Left lung (tissue), 10 donors: ENCODE results near the gene DDC. TPM values are rescaled to one million over a fixed set of nuclear protein-coding genes. Genes with fewer than 3 reads are reported as not detected.

Experiments used
- ATAC-seq: fragments of 200-7000 bp; cut with Tn5 transposase; one replicate; pipeline ENCODE4 v1.9.1; 2020; ENCODE audit warnings: moderate library complexity
- DNase-seq, 4 donors: peaks; one replicate each; pipeline ENCODE4 v3.0.0-alpha.2; 2013 to 2020
- H3K27ac ChIP-seq, 2 donors: fragments of 200-600 bp; sonication (generic) in 1 of 2; one replicate each; pipeline versions ENCODE4 v1.5.0 to v1.8.0; 2020 to 2021
- H3K27me3 ChIP-seq, 2 donors: fragments of 200-600 bp; sonication (generic) in 1 of 2; one replicate each; pipeline versions ENCODE4 v1.5.0 to v1.8.0; 2020 to 2021
- H3K36me3 ChIP-seq, 2 donors: fragments of 200-600 bp; sonication (generic) in 1 of 2; one replicate each; pipeline versions ENCODE4 v1.5.0 to v1.8.0; 2020 to 2021
- H3K4me1 ChIP-seq, 2 donors: fragments of 200-600 bp; one replicate each; pipeline ENCODE4 v1.8.0; 2021
- H3K4me3 ChIP-seq, 2 donors: fragments of 200-600 bp; sonication (generic) in 1 of 2; one replicate each; pipeline versions ENCODE4 v1.5.0 to v1.8.0; 2020 to 2021; ENCODE audit warnings: mild to moderate bottlenecking in 1 of 2
- H3K9me3 ChIP-seq, 2 donors: fragments of 200-600 bp; sonication (generic) in 1 of 2; one replicate each; pipeline versions ENCODE4 v1.5.0 to v1.8.0; 2020 to 2021
- CTCF ChIP-seq, 2 donors: fragments of 200-600 bp; sonication (generic) in 1 of 2; IDR thresholded peaks; one replicate each; pipeline versions ENCODE4 v1.5.0 to v1.8.0; 2021; ENCODE audit warnings: antibody characterized with exemption in 2 of 2
- intact Hi-C, 2 donors: fragments of 100-400 bp; cut with DNase I; formaldehyde crosslinking; loops; one replicate each; pipeline versions ENCODE4 v1.11.2 to v1.14.2; 2022
- polyA plus RNA-seq, 6 donors: library from polyadenylated mRNA; unstranded; fragments of 120-200 nt; gene quantifications; one replicate each; pipeline ENCODE4 v1.2.1, GENCODE V29; 2013; ENCODE audit not compliant: insufficient read length in 6 of 6
- total RNA-seq, 2 donors: library from RNA; stranded (reverse); fragmentation: NEBNext Ultra II Directional; extraction: Animal tissue kit (Norgen Biotek cat#: 25700); gene quantifications; one replicate each; pipeline ENCODE4 v1.2.1, GENCODE V29; 2021
- donor health status: DM: no; HTN: yes; CAD: no.
- donor health status: DM: no; HTN: no; CAD: no.

Gene DDC
- total and polyA plus RNA-seq, 8 donors: 0.90 to 17.6 (median 9.2) TPM

- no peaks in the 10 kb centered on the region for H3K4me1 ChIP-seq
- H3K36me3 ChIP-seq: peaks cover 0 to 50% of the 10 kb centered on the region in 2 donors
- no peak overlapping the region for H3K27ac ChIP-seq
- ATAC-seq: no peak
- intact Hi-C loops: no loop called here
- H3K9me3 ChIP-seq: no peaks in the 10 kb centered on the region
- no peak overlapping the region for H3K4me3 ChIP-seq
- no peaks in the 10 kb centered on the region for H3K27me3 ChIP-seq
- no peak for TF ChIP-seq CTCF (IDR thresholded peaks at IDR 0.05)
- DNase-seq: peak in 1 of 4 donors; percentile 36
These were observed 27.7 kb upstream of the DDC start for GRCh38 chr7:50592940-50593339.

GRCh38 chr7:50591480-50592438 lies 26.6 kb upstream of the DDC start:
- intact Hi-C loops: no loop called here
- Histone ChIP-seq H3K9me3 (no peaks in the 10 kb centered on the region), H3K27ac (no peak overlapping the region), H3K4me3 (no peak overlapping the region), H3K4me1 (no peaks in the 10 kb centered on the region), H3K36me3 (peaks cover 0 to 42% of the 10 kb centered on the region in 2 donors), H3K27me3 (no peaks in the 10 kb centered on the region)
- no peak for TF ChIP-seq CTCF (IDR thresholded peaks at IDR 0.05)
- peak in 1 of 4 donors; percentile 53 for DNase-seq
- no peak for ATAC-seq

- DNase-seq: no peak
These were observed 25.9 kb upstream of the DDC start for GRCh38 chr7:50591098-50591479.

GRCh38 chr7:50590535-50590934 lies 25.3 kb upstream of the DDC start:
- DNase-seq: no peak
- no peaks in the 10 kb centered on the region for H3K27me3 ChIP-seq
- intact Hi-C loops: no loop called here

More at GRCh38 chr7:50591098-50591479, 25.9 kb upstream of the DDC start:
- H3K9me3 ChIP-seq: no peaks in the 10 kb centered on the region
- ATAC-seq: no peak
- no peak overlapping the region for H3K27ac ChIP-seq
- intact Hi-C loops: no loop called here
- H3K36me3 ChIP-seq: peaks cover 0 to 42% of the 10 kb centered on the region in 2 donors
- no peaks in the 10 kb centered on the region for H3K4me1 ChIP-seq
- H3K27me3 ChIP-seq: no peaks in the 10 kb centered on the region
- no peak for TF ChIP-seq CTCF (IDR thresholded peaks at IDR 0.05)
- no peak overlapping the region for H3K4me3 ChIP-seq

More at GRCh38 chr7:50590535-50590934, 25.3 kb upstream of the DDC start:
- H3K9me3 ChIP-seq: no peaks in the 10 kb centered on the region
- H3K27ac ChIP-seq: no peak overlapping the region
- H3K4me3 ChIP-seq: no peak overlapping the region
- peaks cover 0 to 42% of the 10 kb centered on the region in 2 donors for H3K36me3 ChIP-seq
- TF ChIP-seq CTCF (IDR thresholded peaks at IDR 0.05): no peak
- no peaks in the 10 kb centered on the region for H3K4me1 ChIP-seq
- ATAC-seq: no peak
